Erythroblast (primary cell): ENCODE results near the gene C2orf69.

Experiments
- GATA1 ChIP-seq: IDR thresholded peaks from 2 replicates; pipeline ENCODE4 v1.6.1; 2011; ENCODE audit warnings: low read depth, mild to moderate bottlenecking, control low read depth, low read length, moderate library complexity
- POLR2A ChIP-seq: IDR thresholded peaks from 2 replicates; pipeline ENCODE4 v1.6.1; 2011; ENCODE audit warnings: mild to moderate bottlenecking, low read length

DNA sequence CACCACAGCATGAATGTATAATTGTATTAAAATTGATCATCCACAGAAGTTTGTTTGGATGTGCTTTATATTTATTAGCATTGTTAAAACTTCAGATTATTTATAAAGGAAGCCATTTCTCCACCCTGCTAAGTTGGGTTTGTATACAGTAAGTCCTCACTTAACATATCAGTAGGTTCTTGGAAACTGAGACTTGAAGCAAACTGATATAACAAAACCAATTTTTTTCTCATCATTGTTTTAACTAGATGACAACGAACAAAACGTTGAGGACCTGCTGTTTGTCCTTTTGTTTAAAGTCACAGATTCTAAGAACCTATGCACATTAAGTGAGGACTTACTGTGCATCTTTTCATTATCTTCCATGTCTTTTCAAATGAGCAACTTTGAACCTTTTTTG lies 17.1 kb downstream of the C2orf69 start:
- no peak for TF ChIP-seq POLR2A
- TF ChIP-seq GATA1: no peak
